Activated CD8-positive, alpha-beta memory T cell treated with anti-CD3 and anti-CD28 coated beads, Interleukin-2, amount 50 U/mL, for 48 hours (primary cell): ENCODE results near the gene TMEM38A.

Experiments
- DNase-seq: peaks from one replicate; pipeline ENCODE4 v3.0.0-alpha.2; 2020

The TMEM38A gene

GRCh38 chr19:16660763-16661479, at the start of gene TMEM38A:
TSS of gene TMEM38A (plus strand) at chr19:16661139. CDS start at chr19:16661218, 79 bp downstream.
- peak; percentile 63 for DNase-seq

DNA sequence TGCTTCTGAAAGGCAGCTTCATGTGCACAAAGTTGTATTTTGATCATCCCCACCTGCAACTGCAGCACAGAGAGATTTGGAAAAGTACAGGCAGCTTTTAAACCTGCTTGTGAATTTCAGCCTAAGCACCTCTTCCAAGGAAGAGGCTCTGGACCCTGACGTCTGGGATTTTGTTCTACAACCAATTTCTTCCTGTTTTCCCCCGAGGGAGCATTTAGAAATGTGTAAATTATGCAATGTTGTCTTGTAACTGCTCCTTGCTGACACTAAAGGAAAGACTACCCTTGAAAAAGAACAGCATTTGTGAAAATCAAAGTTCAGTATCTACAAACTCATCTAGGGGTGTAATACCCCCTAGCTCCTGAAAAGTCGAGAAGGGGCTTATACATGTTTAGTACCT, 48.3 kb upstream of the TMEM38A start:
- no peak for DNase-seq

GRCh38 chr19:16613841-16614240, 47.1 kb upstream of the TMEM38A start:
- DNase-seq, result no peak

DNA sequence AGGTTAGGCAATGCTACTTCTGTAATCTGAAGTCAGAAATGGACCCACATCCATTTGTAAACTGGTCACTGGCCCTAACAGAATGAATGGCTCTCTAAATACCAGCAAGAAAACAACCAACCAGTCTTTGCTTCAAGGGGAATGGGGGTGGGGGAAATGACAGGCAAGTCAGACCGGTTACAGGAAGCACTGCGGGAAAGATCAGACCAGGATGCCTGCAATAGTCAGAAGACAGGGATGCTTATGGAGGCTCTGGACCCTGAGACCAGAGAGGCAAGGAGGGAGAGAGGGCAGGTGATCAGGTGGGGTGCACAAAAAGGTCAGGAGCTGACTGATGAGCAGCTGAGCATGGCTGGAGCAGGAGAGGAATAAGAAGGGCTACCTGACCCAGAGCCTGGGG, 46.0 kb upstream of the TMEM38A start:
- no peak for DNase-seq

DNA sequence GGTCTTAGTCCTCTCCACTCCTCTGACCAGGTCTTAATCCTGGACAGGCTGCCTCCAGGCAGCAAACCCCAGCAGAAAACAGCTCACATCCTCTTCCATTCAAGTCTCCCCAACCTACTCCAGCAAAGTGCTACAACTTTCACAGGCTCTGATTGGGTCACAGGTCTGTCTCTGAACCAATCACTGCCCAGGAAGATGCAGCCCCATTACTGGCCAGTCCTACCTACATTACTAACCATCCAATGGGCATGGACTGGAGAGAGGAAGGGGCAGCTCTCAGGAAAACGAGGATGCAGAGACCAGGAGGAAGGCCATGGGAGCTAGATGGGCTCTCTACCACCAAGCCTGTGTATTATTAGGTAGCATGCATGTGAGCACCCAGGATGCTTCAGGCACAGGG, 45.1 kb upstream of the TMEM38A start:
- DNase-seq, result no peak

- no peak for DNase-seq
These were observed 42.7 kb upstream of the TMEM38A start for GRCh38 chr19:16618248-16618647.

- no peak for DNase-seq
These were observed 41.5 kb upstream of the TMEM38A start for GRCh38 chr19:16619457-16619856.

DNA sequence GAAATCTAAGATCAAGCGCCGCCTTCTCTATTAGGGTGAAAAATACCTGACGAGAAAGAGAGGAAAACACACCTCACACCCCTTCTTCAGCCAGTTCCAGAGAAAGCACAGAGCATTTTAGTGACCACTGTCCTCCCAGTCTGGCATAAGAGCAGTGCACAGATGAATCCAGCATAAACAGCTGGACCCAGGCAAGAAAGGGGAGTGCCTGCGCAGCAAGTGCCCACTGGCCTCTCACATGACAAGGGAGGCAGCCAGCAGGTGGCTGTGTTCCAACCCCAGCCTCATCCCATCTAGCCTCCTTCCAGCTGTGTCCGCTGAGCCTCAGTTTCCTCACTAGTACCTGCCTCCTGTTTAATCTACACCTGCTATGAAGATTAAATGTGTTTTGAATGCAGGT, 40.9 kb upstream of the TMEM38A start:
- no peak for DNase-seq

DNA sequence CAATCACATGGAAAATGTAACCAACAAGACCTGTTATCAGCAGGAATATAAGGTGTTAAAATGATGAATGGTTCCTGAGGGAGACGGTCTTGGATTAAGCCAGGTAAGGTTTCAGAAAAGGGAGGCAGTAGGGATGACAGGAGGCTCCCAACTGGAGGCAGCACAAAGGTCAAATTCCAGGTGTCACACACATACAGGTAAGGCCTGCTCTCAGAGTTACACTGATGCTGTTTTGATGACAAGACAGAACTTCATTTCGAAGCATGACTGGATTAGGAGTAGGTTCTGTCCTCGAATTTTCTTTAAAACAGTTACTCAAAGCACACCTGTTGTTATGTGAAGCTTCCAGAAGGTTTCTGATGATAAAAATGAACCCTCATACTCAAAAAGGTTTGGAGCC, 40.4 kb upstream of the TMEM38A start:
- DNase-seq, result no peak

GRCh38 chr19:16621165-16621800, 39.7 kb upstream of the TMEM38A start:
- no peak for DNase-seq

DNA sequence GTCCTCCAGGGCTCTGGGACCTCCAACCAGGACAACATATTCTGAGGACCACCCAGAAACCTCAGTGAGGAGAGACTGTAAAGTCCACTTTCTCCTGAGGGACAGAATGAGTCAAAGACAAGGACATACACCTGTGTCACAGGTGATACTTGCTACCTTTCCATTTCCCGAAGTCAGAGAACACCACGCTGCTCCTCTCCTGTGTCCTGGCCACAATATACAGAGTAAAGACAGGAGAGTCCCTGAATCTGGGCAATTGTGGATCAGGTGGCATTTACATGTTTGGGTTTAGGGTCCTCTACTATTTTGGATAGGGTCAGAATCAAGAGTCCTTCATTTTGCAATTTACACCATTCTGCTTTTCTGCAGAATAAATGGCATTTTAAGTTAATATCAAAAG, 37.9 kb upstream of the TMEM38A start:
- DNase-seq, result no peak

- DNase-seq, result no peak
These were observed 37.4 kb upstream of the TMEM38A start for GRCh38 chr19:16623576-16623975.

DNA sequence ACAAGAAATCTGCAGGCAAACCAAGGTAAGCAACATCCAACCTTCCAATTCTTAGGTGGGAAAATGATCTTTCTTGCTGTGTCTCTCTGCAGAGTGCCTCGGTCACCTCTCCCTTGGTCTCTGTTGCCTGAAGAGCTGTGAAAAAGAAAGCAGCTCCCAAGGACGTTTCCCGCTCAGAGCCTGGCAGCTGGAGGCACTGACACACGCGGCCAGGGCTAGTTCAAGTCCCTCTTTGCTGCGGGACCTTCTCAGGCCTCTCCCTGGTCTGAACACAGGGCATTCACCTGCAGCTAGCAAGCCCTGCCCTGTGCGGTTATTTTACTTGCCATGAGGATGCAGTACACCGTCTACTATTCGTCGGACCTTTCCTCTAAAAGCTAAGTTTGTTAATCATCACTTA, 36.7 kb upstream of the TMEM38A start:
- DNase-seq, result no peak

GRCh38 chr19:16625163-16625958, 35.6 kb upstream of the TMEM38A start:
- DNase-seq, result no peak

- DNase-seq, result no peak
These were observed 34.1 kb upstream of the TMEM38A start for GRCh38 chr19:16626796-16627192.

DNA sequence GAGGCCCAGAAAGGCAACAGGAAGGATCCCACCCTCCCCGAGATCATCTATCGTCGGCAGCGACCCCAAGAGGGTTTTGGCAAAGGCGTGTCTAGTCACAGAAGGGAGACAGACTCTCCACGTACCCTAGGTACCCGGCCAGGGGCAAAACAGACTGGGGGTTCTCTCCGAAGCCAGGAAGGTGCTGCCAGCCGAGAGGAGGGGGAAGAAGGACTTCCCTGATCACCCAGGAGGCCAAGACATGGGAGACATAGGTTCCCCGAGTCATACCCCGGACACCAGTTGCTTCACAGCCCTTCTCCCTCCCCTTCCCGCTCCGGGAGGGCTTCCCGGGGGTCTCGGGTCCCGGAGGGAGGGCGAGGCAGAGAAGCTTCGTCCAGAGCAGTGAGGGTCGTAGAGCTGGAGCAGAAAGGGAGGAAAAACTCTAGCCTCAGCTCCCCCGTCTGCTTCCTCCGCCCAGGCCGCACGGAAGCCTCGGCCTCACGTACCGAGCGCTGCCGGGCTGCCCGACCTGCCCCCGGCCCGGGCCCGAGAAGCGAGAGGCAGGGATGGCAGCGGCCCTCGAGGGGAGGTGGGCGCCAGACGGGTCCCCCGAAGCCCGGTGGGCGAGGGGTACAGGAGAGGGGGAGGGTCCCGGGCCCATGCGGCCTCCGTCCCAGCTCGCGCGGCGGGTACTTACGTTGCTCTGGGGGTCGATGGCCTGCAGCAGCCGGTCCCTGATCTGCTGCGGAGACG, 33.6 kb upstream of the TMEM38A start:
- peak; percentile 59 for DNase-seq

DNA sequence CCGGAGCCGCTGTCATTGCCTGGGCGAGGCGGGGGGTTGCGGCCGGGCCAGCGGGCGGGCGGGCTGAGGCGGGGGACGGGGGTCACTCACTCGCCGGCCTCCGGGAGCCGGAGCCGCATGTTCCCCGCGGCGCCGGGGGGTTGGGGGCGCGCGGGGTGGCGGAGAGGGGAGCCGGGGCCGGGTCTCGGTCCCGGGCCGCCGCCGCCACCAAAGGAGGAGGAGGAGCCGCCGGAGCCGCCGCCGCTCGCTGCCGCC, 33.1 kb upstream of the TMEM38A start:
- no peak for DNase-seq

GRCh38 chr19:16628183-16628983, 32.6 kb upstream of the TMEM38A start, which contains the start of gene MED26:
TSS of gene MED26 (minus strand) at chr19:16628204. CDS start at chr19:16627943, 261 bp downstream.
- peak; percentile 100 for DNase-seq

- DNase-seq, result no peak
These were observed 31.8 kb upstream of the TMEM38A start for GRCh38 chr19:16628984-16629691.

DNA sequence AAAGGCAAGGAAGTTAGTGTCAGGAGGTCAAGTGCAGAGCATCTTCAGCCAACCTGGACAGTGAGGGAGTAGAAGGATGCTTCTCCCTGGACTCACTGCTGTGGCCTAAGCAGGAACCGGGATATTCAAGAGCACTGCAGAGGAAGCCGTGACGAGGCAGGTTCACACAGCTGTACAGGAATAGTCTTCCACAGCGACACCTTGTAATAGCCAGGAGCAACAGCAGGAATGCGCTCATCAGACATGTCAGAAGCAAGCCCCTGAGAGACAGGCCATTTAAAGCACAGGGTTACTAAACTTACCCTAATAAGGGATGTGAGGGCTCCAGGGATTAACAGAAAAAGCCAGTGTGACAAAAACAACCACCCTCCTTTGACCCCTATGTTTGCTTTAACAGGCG, 29.5 kb upstream of the TMEM38A start:
- DNase-seq, result no peak

GRCh38 chr19:16637535-16637934, 23.4 kb upstream of the TMEM38A start:
- DNase-seq, result no peak

- no peak for DNase-seq
These were observed 22.3 kb upstream of the TMEM38A start for GRCh38 chr19:16638666-16639065.
